ENCODE measurements around the gene CXADR.

The CXADR gene

DNA sequence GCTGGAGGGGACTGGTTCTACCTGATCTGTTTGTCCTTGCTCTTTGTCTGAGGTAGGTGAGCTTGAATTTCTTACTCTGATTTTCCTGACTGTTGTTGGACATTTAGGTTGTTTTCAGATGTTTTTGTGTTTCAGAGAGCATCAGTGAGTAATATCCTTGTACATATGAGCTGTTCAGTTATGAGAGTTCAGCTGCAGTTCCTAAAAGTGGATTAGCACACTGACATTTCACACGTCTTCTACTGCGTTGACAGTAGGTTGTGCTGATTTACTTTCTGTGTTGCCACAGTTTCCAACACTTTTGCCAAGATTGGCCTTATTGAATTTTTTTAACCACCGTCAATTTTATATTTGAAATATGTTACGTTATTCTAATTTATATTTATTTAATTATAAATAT, 27.7 kb downstream of the CXADR start:
- no peak for DNase-seq (ENCODE audit: low read depth, low spot score)

- no peak for DNase-seq (ENCODE audit: low read depth, low spot score)
Observed at GRCh38 chr21:17542371-17543011, 29.6 kb downstream of the CXADR start.

- no peak for DNase-seq (ENCODE audit: low read depth, low spot score)
Observed at GRCh38 chr21:17545007-17545406, 32.2 kb downstream of the CXADR start.

DNA sequence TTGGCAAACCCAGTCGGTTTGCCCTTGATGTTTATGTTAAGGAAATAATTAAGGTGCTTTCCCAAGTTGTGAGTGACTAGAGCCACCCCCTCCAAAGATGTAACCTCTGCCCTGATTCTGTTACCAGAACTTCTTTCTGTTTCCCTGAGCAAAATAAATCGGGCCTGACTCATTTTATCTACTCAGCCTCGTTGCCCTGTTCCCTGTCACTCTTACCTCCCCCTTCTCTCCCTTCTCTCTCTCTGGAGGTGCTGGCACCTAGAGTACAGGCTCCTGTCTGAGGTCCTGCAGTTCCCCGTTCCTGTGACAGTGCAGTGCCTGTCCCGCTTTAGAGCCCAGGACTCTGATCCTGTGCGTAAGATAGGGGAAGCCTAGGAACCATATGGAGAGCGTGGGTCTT, 35.4 kb downstream of the CXADR start:
- DNase-seq (ENCODE audit: low read depth, low spot score): no peak

DNA sequence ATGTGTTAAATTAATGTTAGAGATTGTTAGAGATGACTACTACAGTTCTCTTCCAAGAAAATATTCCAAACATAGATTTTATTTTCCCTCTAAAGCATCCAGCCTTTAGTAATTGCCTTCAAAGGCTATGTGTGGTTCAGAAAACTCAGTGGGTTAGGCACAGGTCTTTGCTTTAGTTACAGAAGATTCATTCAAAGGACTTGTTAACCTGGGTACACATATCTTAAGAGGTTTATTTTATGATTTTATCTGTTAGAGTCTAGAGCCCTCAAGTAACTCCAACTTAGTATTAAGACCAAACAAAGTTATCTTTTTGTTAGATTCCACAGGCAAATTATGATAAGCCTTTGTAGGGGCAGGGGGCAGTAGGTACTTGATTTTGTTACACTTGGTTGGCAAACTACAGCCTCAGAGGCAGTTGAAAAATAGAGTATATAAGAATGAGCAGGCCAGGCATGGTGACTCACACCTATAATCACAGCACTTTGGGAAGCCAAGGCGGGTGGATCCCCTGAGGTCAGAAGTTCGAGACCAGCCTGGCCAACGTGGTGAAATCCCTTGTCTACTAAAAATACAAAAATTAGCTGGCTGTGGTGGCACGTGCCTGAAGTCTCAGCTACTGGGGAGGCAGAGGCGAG, 37.9 kb downstream of the CXADR start:
- DNase-seq (ENCODE audit: low read depth, low spot score): no peak

GRCh38 chr21:17552410-17552809, 39.6 kb downstream of the CXADR start:
- no peak for DNase-seq (ENCODE audit: low read depth, low spot score)

DNA sequence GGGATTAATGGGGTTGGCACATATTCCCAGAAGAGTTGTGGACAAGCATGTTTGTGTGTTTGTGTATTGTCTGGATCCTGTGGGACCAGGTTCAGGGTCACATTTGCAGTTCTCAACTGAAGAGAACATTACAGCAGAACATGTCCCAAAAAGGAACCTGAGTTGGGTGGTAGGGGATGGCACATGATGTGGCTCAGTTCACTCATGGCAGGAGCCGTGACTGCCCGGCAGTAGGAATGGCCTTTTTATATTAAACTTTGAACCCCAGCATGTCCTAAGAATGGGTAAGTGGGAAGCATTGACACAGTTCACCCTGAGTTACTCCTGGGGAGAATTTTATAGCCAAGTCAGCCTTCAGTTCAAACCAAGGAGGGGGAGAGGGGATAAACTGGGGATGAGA, 41.3 kb downstream of the CXADR start:
- DNase-seq (ENCODE audit: low read depth, low spot score): no peak

DNA sequence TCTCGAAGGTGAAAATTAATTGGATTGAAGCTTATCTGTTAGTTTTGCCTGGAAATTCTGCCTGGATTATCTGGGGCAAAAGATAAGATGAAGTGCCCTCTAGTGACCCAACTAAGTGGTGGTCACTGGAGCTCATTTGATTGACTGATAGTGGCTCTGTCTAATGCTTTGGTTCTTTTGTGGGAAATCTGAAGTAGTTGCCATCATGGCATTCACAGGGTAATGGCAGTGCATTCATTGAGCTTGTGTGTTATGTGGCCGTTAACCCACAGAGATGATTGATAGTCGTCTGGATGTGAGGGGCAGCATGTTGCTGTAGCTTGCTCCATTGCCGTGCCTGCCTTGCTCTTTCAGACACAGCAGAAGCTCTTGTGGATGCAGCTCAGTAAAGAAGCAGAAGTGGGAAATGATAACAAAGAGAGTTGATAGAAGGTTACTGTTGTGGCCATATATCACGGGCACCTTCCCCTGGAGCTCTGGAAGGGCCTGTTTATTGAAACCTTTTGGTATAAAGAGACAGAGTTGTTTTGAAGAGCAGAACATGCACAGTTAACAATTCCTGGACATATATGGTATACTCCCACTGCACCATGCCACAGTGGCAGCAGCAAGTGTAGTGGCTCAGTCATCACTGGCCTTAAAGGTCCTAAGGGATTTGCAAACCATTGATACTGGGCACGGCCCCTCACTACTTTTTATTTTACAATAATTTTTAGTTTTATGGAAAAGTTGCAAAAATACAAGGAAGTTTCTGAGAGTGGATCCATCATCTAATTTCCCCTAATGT, 42.0 kb downstream of the CXADR start:
- DNase-seq (ENCODE audit: low read depth, low spot score): no peak

DNA sequence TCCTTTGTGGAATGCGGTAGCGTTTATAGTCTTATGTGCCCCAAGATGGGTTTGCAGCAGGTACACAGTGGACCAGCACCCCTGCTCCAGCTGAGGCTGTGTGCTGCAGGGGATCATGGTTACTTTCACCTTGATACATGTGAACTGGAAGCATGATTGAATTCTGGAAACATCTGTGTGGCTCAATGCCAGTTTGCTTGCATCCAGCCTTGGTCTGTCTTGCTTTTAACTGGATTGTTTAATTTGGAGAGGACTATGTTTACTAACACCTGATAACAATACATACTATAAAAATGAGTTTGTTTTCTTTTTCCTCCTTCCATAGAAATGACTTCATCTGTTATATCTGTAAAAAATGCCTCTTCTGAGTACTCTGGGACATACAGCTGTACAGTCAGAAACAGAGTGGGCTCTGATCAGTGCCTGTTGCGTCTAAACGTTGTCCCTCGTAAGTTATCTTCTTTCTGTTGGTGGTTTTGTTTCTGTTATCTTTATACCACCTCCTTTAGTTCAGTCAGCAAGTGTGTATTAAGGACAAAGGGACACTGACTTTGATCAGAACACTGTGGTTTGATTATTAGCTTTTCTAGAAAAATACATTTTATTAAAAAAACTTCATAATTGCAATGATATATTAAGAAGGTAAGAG, 47.7 kb downstream of the CXADR start:
- no peak for DNase-seq (ENCODE audit: low read depth, low spot score)

DNA sequence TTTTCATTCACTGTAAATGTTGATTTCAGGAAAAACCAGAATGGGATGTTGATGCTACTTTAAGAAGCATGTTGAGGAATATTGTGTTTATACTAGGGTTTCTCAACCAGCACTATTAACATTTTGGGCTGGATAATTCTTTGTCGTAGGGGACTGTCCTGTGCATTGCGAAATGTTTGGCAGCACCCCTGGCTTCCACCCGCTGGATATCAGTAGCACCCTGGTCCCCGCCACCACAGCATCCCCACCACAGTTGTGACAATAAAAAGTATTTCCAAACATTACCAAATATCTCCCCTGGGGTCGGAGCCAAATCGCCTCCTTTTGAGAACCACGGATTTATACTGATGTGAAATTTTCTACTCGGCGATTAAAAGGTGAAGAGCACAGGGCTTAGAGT, 57.9 kb downstream of the CXADR start:
- DNase-seq (ENCODE audit: low read depth, low spot score): no peak

GRCh38 chr21:17572431-17572830, 59.6 kb downstream of the CXADR start:
- DNase-seq (ENCODE audit: low read depth, low spot score): no peak

DNA sequence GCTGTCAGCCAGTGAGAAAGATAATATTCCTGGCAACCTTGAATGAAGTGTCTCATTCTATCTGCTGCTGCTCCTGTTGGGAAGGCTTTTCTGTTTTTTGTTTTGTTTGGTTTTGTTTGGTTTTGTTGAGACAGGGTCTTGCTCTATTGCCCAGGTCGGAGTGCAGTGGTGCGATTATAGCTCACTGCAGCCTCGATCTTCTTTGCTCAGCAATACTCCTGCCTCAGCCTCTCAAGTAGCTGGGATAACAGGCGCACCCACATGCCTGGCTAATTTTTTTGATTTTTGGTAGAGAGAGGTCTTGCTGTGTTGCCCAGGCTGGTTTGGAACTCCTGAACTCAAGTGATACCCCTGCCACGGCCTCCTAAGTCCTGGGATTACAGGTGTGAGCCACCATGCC, 62.2 kb downstream of the CXADR start:
- DNase-seq (ENCODE audit: low read depth, low spot score): no peak

DNA sequence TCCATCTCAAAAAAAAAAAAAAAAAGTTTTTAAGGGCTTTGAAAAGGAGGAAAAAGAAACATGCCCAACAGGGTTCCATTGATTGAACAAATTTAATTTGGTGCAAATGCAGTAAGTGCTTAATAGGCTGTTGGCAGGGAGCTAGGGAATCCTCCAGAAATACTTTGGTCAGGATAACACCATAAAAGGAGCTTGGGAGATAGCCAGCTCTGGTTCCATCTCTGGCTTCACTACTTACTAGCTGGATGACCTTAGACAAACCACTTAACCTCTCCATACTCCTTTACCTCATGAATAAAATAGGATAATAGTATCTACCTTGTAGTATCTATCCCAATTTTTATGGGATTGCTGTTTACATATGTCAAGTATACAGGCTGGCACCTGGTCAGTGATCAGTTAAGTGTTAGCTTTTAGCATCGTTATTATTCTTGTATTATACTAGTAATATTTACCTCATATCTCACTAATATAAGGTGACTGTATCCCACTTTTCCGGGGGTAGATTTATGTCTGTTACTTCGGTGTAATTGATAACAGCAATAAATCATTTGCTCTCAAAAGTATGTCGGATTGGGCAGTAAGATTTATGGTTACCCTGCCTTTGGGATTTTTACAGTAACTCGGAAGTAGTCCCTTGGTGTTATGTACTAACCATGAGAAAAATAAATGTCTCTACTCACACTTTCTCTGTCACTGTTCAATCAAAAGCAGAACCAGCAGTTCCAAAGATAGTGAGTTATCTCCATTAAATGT, 63.4 kb downstream of the CXADR start:
- DNase-seq (ENCODE audit: low read depth, low spot score): no peak

DNA sequence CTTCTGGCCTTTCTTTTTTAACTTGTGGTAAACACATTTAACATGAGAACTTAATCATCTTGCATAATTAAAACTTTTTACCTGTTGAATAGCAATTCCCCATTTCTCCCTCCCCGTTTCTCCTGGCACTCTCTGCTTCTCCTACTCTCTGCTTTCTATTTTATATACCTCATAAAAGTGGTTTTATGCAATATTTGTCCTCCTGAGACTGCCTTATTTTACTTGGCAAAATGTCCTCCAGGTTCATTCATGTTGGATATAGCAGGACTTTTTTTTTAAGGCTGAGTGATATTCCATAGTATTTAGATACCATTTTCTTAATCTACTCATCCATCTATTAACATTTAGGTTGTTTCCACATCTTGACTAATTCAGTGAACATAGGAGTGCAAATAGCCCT, 64.9 kb downstream of the CXADR start:
- DNase-seq (ENCODE audit: low read depth, low spot score): no peak

- DNase-seq (ENCODE audit: low read depth, low spot score): no peak
Observed at GRCh38 chr21:17578162-17578561, 65.3 kb downstream of the CXADR start.

- DNase-seq (ENCODE audit: low read depth, low spot score): no peak
Observed at GRCh38 chr21:17578876-17579275, 66.0 kb downstream of the CXADR start.

- no peak for DNase-seq (ENCODE audit: low read depth, low spot score)
Observed at GRCh38 chr21:17580319-17580718, 67.5 kb downstream of the CXADR start.

- no peak for DNase-seq (ENCODE audit: low read depth, low spot score)
Observed at GRCh38 chr21:17583898-17584297, 71.1 kb downstream of the CXADR start.

DNA sequence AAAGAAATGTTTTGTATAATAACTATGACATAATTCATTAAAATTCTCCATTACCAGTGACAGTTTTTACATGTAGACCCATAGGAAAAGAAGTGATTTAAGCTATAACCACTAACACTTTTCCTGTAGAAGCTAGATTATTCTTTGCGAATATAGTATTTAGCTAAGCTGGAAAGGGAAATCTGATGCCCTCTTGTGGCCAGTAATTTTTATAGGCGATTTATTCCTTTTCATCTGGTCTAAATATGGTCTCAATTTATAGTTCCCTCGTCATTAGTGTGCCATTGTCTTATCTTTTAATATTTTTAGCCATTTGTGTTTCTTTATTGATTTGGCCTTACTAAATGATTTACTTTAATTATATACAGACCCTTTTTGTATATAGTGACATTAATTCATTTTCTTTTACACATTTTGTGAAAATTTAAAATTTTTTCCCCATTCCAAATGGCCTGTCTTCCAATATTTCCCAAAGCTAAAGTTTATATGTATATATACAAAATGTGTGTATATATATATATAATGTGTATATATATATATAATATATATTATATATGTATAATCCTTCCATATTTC, 73.1 kb downstream of the CXADR start:
- DNase-seq (ENCODE audit: low read depth, low spot score): peak; percentile 24

GRCh38 chr21:17590430-17590829, 77.6 kb downstream of the CXADR start:
- no peak for DNase-seq (ENCODE audit: low read depth, low spot score)

DNA sequence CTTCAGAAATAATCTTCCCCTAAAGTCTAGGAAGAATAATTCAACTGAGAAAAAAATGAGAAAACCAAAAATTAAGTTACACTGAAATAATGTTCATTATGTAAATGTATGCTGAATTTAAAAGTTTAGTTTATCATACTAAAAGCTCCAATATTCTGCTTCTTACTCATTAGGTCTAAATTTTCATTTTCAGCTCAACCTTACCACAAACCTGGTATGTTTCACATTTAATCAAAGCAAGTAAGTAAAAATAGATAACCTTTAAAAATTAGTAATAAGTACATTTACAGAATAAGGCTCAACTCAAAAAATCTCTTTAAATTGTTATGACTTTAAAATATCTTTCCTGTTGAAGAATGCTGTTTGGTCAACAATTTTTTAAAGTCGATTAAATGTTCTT, 84.8 kb downstream of the CXADR start:
- DNase-seq (ENCODE audit: low read depth, low spot score): no peak
